ENCODE data around the gene TRIM29.

TRIM29 gene

GRCh38 chr11:120137611-120138521, at the start of gene TRIM29:
TRIM29 (minus strand) TSS chr11:120138113; CDS start chr11:120138031, 82 bp downstream.
- Histone ChIP-seq H3K36me3 (ENCODE audit: insufficient read depth, low read length) (no peaks in the 10 kb centered on the region), H3K27ac (ENCODE audit: low read depth, low read length) (no peak within 1 kb of the TSS), H2AFZ (ENCODE audit: low read length, unreplicated experiment) (no peak within 1 kb of the TSS), H3K4me1 (ENCODE audit: control insufficient read depth, insufficient read depth, low read length, unreplicated experiment) (no peaks in the 10 kb centered on the region), H3K4me3 (ENCODE audit: low read depth, low read length) (no peak within 1 kb of the TSS), H3K79me2 (ENCODE audit: control insufficient read depth, insufficient read depth, low read length, unreplicated experiment) (no peaks in the 10 kb centered on the region), H3K27me3 (ENCODE audit: insufficient read depth, low read length) (peaks cover 66% of the 10 kb centered on the region)

GRCh38 chr11:120186774-120187591, 49.1 kb upstream of the TRIM29 start:
- H3K27me3 ChIP-seq (ENCODE audit: insufficient read depth, low read length): peaks cover 31% of the 10 kb centered on the region
- H3K27ac ChIP-seq (ENCODE audit: low read depth, low read length): no peak overlapping the region
- H3K79me2 ChIP-seq (ENCODE audit: control insufficient read depth, insufficient read depth, low read length, unreplicated experiment): no peaks in the 10 kb centered on the region
- H3K4me1 ChIP-seq (ENCODE audit: control insufficient read depth, insufficient read depth, low read length, unreplicated experiment): no peaks in the 10 kb centered on the region
- H2AFZ ChIP-seq (ENCODE audit: low read length, unreplicated experiment): no peak overlapping the region
- H3K4me3 ChIP-seq (ENCODE audit: low read depth, low read length): no peak overlapping the region
- H3K36me3 ChIP-seq (ENCODE audit: insufficient read depth, low read length): no peaks in the 10 kb centered on the region

- Histone ChIP-seq H3K27ac (ENCODE audit: low read depth, low read length) (no peak overlapping the region), H3K4me3 (ENCODE audit: low read depth, low read length) (no peak overlapping the region), H2AFZ (ENCODE audit: low read length, unreplicated experiment) (no peak overlapping the region)
Observed at GRCh38 chr11:120186456-120186773, 48.5 kb upstream of the TRIM29 start.

GRCh38 chr11:120185706-120186455, 48.0 kb upstream of the TRIM29 start:
- Histone ChIP-seq H3K36me3 (ENCODE audit: insufficient read depth, low read length) (no peaks in the 10 kb centered on the region), H2AFZ (ENCODE audit: low read length, unreplicated experiment) (no peak overlapping the region), H3K27me3 (ENCODE audit: insufficient read depth, low read length) (peaks cover 23% of the 10 kb centered on the region), H3K27ac (ENCODE audit: low read depth, low read length) (no peak overlapping the region), H3K4me1 (ENCODE audit: control insufficient read depth, insufficient read depth, low read length, unreplicated experiment) (peaks cover 5% of the 10 kb centered on the region), H3K4me3 (ENCODE audit: low read depth, low read length) (no peak overlapping the region), H3K79me2 (ENCODE audit: control insufficient read depth, insufficient read depth, low read length, unreplicated experiment) (no peaks in the 10 kb centered on the region)

More at GRCh38 chr11:120186456-120186773, 48.5 kb upstream of the TRIM29 start:
- H3K36me3 ChIP-seq (ENCODE audit: insufficient read depth, low read length): no peaks in the 10 kb centered on the region
- peaks cover 27% of the 10 kb centered on the region for H3K27me3 ChIP-seq (ENCODE audit: insufficient read depth, low read length)
- no peaks in the 10 kb centered on the region for H3K4me1 ChIP-seq (ENCODE audit: control insufficient read depth, insufficient read depth, low read length, unreplicated experiment)
- no peaks in the 10 kb centered on the region for H3K79me2 ChIP-seq (ENCODE audit: control insufficient read depth, insufficient read depth, low read length, unreplicated experiment)

GRCh38 chr11:120184946-120185705, 47.2 kb upstream of the TRIM29 start:
- Histone ChIP-seq H2AFZ (ENCODE audit: low read length, unreplicated experiment) (no peak overlapping the region), H3K36me3 (ENCODE audit: insufficient read depth, low read length) (no peaks in the 10 kb centered on the region), H3K27me3 (ENCODE audit: insufficient read depth, low read length) (peaks cover 16% of the 10 kb centered on the region), H3K4me3 (ENCODE audit: low read depth, low read length) (no peak overlapping the region), H3K4me1 (ENCODE audit: control insufficient read depth, insufficient read depth, low read length, unreplicated experiment) (peaks cover 12% of the 10 kb centered on the region), H3K27ac (ENCODE audit: low read depth, low read length) (no peak overlapping the region), H3K79me2 (ENCODE audit: control insufficient read depth, insufficient read depth, low read length, unreplicated experiment) (no peaks in the 10 kb centered on the region)

- Histone ChIP-seq H3K27me3 (ENCODE audit: insufficient read depth, low read length) (peaks cover 9% of the 10 kb centered on the region), H3K4me3 (ENCODE audit: low read depth, low read length) (no peak overlapping the region), H3K27ac (ENCODE audit: low read depth, low read length) (no peak overlapping the region), H3K4me1 (ENCODE audit: control insufficient read depth, insufficient read depth, low read length, unreplicated experiment) (peaks cover 15% of the 10 kb centered on the region), H2AFZ (ENCODE audit: low read length, unreplicated experiment) (no peak overlapping the region), H3K79me2 (ENCODE audit: control insufficient read depth, insufficient read depth, low read length, unreplicated experiment) (no peaks in the 10 kb centered on the region), H3K36me3 (ENCODE audit: insufficient read depth, low read length) (no peaks in the 10 kb centered on the region)
Observed at GRCh38 chr11:120184371-120184945, 46.5 kb upstream of the TRIM29 start.

GRCh38 chr11:120183701-120184141, 45.8 kb upstream of the TRIM29 start:
- Histone ChIP-seq H3K79me2 (ENCODE audit: control insufficient read depth, insufficient read depth, low read length, unreplicated experiment) (no peaks in the 10 kb centered on the region), H3K4me3 (ENCODE audit: low read depth, low read length) (no peak overlapping the region), H3K36me3 (ENCODE audit: insufficient read depth, low read length) (no peaks in the 10 kb centered on the region), H3K27ac (ENCODE audit: low read depth, low read length) (no peak overlapping the region), H3K27me3 (ENCODE audit: insufficient read depth, low read length) (peaks cover 5% of the 10 kb centered on the region), H3K4me1 (ENCODE audit: control insufficient read depth, insufficient read depth, low read length, unreplicated experiment) (peaks cover 17% of the 10 kb centered on the region), H2AFZ (ENCODE audit: low read length, unreplicated experiment) (no peak overlapping the region)

GRCh38 chr11:120182790-120183491, 45.0 kb upstream of the TRIM29 start:
- no peak overlapping the region for H3K4me3 ChIP-seq (ENCODE audit: low read depth, low read length)
- H2AFZ ChIP-seq (ENCODE audit: low read length, unreplicated experiment): no peak overlapping the region
- H3K79me2 ChIP-seq (ENCODE audit: control insufficient read depth, insufficient read depth, low read length, unreplicated experiment): no peaks in the 10 kb centered on the region
- no peak overlapping the region for H3K27ac ChIP-seq (ENCODE audit: low read depth, low read length)
- peaks cover 17% of the 10 kb centered on the region for H3K4me1 ChIP-seq (ENCODE audit: control insufficient read depth, insufficient read depth, low read length, unreplicated experiment)
- H3K36me3 ChIP-seq (ENCODE audit: insufficient read depth, low read length): no peaks in the 10 kb centered on the region
- H3K27me3 ChIP-seq (ENCODE audit: insufficient read depth, low read length): peaks cover 5% of the 10 kb centered on the region

GRCh38 chr11:120182372-120182771, 44.5 kb upstream of the TRIM29 start:
- no peak overlapping the region for H3K4me3 ChIP-seq (ENCODE audit: low read depth, low read length)
- H3K4me1 ChIP-seq (ENCODE audit: control insufficient read depth, insufficient read depth, low read length, unreplicated experiment): peaks cover 17% of the 10 kb centered on the region
- no peak overlapping the region for H2AFZ ChIP-seq (ENCODE audit: low read length, unreplicated experiment)
- H3K27me3 ChIP-seq (ENCODE audit: insufficient read depth, low read length): peaks cover 8% of the 10 kb centered on the region
- no peak overlapping the region for H3K27ac ChIP-seq (ENCODE audit: low read depth, low read length)
- no peaks in the 10 kb centered on the region for H3K79me2 ChIP-seq (ENCODE audit: control insufficient read depth, insufficient read depth, low read length, unreplicated experiment)
- H3K36me3 ChIP-seq (ENCODE audit: insufficient read depth, low read length): no peaks in the 10 kb centered on the region
